ENCODE results near the gene HFE. TPM values are rescaled to one million over a fixed set of nuclear protein-coding genes. Genes with fewer than 3 reads are reported as not detected.

HFE gene
- total RNA-seq (2022; extraction: Qiagen RNA extraction; ENCODE audit: low read depth) = 8.9 to 13.3 TPM (median 12.2 TPM) in 5 replicates

GRCh38 chr6:26087284-26088115 lies at the start of gene HFE:
HFE (plus strand) TSS chr6:26087429; CDS start chr6:26087441, 12 bp downstream.

Other genes with a start within 250 kb of the HFE start
- gene SLC17A3, start 213.2 kb upstream of the HFE start, total RNA-seq (2022; extraction: Qiagen RNA extraction; ENCODE audit: low read depth) = 0.53 to 1.4 TPM (median 0.93 TPM) in 5 replicates
- gene SLC17A2, start 156.7 kb upstream of the HFE start, total RNA-seq (2022; extraction: Qiagen RNA extraction; ENCODE audit: low read depth) = not detected in 5 replicates
- gene TRIM38, start 124.6 kb upstream of the HFE start, total RNA-seq (2022; extraction: Qiagen RNA extraction; ENCODE audit: low read depth) = 1.8 to 2.1 TPM (median 1.9 TPM) in 5 replicates